ENCODE results near the gene PRDM16. TPM values are rescaled to one million over a fixed set of nuclear protein-coding genes. Genes with fewer than 3 reads are reported as not detected.

PRDM16 gene
- total and polyA plus RNA-seq, 2 of the 13 experiments (the other 11 are each of a cell fraction or from before 2014, with no cell fraction given), result 0.15 to 0.81 TPM

GRCh38 chr1:3197781-3198316 lies 128.8 kb downstream of the PRDM16 start (continued):
- no peak for TF ChIP-seq NFAT5 (CRISPR knock-in tag; IDR thresholded peaks at IDR 0.05)
- TF ChIP-seq HOXA3 (CRISPR knock-in tag; IDR thresholded peaks at IDR 0.05), result peak; percentile 50
- TF ChIP-seq NRL (CRISPR knock-in tag; IDR thresholded peaks at IDR 0.05; ENCODE audit: borderline replicate concordance), result no peak
- TF ChIP-seq RBM22 (optimal IDR thresholded peaks at IDR 0.05; ENCODE audit: low read length), result no peak
- no peak for TF ChIP-seq MYNN (CRISPR knock-in tag; IDR thresholded peaks at IDR 0.05; ENCODE audit: low read depth)
- TF ChIP-seq HES4 (CRISPR knock-in tag; IDR thresholded peaks at IDR 0.05; ENCODE audit: borderline replicate concordance), result 0 out of 2 replicates have a peak, but pooled peaks have one; percentile 37
- TF ChIP-seq ZFP36L2 (CRISPR knock-in tag; IDR thresholded peaks at IDR 0.05), result no peak
- TF ChIP-seq NKX3-1 (CRISPR knock-in tag; IDR thresholded peaks at IDR 0.05), result no peak
- TF ChIP-seq ZNF549 (CRISPR knock-in tag; IDR thresholded peaks at IDR 0.05), result no peak
- TF ChIP-seq FOXA3 (CRISPR knock-in tag; IDR thresholded peaks at IDR 0.05), result no peak
- no peak for TF ChIP-seq DMTF1 (CRISPR knock-in tag; IDR thresholded peaks at IDR 0.05)
- no peak; the same call in 1 of the 2 replicates for TF ChIP-seq ZNF609 (CRISPR knock-in tag; IDR thresholded peaks at IDR 0.05; ENCODE audit: borderline replicate concordance)
- no peak for TF ChIP-seq REST (IDR thresholded peaks at IDR 0.05; ENCODE audit: borderline replicate concordance in 1 of 2, low read depth in 1 of 2, low read length in 2 of 2)
